NCI-H345 treated with DMSO at 0.1 percent for 48 hours (cell line): ENCODE measurements around the gene MGMT.

Experiments
- DNase-seq: peaks from one replicate; lab custom pipeline; 2025; ENCODE audit not compliant: unreplicated experiment; lab: John Stamatoyannopoulos, UW

The MGMT gene

DNA sequence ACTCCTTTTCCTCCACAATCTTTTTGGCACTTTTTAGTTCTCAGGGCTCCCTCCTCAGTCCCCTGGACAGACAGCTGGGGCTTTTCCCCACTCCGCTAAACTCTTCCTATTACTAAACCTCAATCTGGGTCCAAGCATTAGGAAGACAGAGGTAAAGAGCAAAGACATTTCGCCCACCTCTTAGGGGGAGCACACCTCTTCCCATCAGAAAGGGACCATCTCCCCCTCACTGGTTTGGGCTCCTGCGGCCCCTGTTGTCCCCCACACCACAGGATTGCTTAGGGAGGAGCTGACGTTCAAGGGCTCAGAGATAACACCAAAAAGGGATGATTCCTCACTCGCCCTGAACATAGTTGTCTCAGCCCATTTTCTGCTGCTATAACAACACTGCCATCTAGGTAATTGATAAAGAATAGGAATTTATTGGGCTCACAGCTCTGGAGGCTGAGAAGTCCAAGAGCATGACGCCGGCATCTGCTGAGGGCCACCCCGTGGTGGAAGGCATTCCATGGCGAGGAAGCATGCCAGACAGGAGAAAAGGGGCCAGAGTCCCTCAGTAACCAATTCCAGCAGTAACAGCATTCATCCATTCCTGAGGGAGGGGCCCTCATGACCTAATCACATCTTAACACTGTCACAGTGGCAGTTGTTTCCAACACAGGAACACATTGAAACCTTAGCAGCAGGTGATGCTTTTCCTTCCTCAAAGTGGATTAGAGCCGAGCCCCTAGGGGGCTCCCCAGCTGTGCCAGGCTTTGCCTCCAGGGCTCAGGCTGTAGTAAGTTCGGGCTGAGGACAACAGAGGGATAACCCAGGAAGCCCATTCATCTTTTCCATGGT lies 287.4 kb downstream of the MGMT start:
- DNase-seq = peak; percentile 9

DNA sequence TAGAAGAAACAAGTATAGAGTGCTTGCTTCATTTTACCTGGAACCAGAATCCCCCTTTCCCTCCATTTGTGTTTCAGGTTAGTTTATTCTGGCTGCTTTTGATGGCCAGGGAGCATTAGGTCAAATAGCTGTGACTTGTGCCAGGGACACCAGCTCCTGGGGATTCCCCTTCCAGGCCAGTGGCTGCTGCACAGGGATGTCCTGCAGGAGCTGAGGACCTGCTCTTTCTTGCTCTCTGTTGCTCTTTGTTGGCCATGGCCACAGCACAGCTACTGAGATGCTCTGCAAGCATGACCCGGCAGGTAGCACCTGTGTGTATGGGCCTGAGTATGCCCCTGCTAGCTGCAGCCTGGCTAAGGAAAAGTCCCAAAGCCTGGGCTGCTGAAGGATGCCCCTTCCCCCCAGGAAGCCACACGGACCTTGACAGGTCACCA lies 288.1 kb downstream of the MGMT start:
- DNase-seq = no peak

DNA sequence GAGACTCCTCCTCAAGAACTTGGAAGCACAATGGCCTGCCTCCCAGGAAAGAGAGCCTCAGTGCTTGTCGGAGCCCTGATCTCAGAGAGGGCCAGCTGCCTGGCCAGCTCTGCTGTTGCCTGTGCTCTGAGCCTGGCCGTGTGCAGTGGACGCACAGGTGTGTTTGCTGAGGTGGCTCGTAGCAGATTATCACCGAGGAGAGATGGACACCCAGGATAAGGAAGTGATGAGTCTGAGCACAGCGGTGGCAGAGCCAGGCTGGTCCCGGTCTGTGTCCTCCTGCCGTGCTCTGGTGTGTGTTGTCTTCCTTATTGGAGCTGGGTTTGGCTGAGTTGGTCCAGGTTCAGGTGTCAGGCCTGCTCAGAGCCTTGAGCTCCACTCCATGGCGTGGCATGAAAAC lies 288.6 kb downstream of the MGMT start:
- no peak for DNase-seq

DNA sequence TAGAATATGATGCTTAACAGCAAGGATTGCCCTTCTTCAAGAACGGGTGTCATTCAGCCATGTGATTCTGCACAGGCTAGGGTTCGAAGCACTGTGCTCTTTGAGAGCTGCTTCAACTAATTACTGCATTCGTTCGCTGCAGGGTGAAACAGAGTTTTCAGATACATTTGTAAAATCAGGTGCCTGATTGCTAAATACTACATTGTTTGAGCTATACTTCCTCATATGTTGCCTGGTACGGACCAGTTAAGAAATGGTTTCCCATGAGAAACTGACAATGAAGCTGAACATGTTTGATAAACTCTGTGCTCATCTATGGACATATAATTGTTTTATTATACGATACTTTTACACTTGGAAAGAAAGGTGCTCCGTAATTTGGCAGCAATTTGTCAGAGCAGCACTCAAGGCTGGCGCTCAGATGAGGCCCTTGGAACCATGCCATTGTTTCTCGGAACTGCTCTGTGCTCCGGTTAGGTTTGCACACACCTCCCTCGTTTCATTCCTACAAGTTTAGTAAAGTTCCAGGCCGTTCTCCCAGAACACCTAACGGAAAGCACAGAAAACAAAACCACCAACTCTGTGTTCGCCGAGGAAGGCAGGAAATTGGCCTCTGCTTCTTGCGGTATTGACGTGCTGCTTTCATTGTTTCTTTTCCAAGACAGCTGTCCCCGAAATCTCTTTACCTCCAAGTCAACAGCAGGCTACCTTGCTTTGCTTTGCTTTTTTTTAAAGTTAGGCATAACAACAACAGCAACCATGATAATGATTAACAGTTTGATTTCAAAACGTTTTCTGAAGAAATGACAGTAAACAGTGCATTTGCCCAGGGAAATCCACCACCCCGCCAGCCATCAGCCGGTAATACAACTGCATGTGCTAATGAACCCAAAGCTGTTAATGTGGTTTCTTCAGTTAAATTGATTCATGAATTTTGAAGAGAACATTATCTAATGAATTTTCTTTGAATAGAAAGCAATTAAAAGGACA lies 290.2 kb downstream of the MGMT start:
- peak; percentile 5 for DNase-seq

DNA sequence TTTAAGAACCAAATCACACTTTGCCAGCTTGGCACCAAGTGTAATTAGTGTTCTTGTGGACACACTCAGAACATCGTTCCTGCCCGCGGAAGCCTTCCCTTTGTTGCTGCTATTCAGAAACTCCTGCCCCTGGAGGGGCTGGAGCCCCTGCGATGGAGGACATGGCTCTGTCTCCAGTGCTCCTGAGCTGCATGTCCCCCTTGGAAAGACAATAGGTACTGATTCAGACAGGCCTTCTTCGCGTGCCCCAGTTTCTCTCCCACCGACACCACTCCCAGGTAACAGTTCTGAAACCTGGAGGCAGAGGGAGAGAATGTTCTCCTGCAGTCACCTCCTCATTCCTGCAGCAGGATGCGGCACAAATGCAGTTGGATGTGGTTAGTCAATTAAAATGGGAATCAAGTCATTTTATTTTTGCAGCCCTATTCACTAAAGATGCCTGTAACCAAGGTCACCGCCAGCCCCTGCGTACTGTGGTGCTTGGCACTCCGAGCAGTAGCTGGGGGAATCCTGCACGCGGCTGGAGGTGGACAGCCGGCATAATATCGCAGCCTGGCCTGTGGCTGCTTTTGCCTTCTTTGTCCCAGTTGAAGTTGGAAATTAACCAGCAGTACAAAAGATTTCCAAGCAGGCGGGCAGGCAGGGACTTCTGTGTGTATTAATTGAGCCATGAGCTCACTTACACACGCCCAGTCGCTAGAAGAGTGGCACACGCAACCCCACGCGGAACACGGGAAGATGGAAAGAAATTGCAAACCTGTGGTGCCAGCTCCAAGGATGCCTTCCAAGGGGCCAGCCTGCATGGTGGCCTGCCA lies 291.4 kb downstream of the MGMT start:
- DNase-seq = no peak

DNA sequence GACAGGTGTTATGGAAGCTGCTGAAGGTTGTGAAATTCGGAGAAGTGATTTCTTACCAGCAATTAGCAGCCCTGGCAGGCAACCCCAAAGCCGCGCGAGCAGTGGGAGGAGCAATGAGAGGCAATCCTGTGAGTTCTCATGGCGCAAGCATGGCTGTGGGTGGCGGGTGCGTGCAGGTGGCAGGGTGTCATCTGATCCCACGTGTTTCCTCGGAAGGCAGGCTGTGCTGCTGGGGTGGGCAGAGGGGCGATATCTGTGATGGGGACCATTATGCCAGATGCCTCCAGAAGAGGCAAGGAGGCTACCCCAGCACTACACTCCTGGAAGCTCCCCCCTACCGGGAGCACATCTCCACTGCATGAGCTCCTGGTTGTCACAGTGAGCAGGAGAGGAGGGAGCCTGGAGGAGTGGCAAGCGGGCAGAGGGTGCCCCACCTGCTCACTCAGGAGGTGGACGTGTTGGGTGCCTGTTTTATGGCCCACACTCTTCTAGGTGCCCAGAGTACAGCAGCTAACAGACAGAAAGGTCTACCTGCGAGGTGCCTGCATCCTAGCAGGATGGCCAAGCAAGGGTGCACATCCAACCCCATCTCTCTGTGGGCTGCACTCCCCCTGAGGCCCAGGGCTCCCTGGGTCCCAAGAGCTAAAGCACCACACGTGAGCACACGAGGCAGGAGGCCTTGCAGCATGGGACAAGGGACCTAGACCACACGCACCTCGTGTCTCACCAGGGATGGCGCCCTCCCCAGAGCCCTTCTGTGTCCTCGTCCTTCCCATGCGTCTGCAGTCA lies 292.4 kb downstream of the MGMT start:
- DNase-seq = no peak

DNA sequence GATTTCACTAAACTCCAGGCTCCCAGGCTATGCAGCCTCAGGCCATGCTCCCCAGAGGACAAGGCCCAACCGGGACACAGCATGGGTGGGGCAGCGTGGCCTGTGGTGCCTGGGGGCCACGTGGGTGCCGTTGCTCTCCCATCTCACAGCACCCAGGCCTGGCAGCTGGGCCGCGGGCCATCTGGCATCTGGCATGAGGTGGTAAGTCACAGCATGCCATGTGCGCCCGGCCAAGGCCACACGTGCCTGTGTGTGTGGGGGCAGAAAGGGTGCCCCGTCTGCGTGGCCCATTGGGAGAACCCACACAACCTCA lies 292.9 kb downstream of the MGMT start:
- DNase-seq = no peak

DNA sequence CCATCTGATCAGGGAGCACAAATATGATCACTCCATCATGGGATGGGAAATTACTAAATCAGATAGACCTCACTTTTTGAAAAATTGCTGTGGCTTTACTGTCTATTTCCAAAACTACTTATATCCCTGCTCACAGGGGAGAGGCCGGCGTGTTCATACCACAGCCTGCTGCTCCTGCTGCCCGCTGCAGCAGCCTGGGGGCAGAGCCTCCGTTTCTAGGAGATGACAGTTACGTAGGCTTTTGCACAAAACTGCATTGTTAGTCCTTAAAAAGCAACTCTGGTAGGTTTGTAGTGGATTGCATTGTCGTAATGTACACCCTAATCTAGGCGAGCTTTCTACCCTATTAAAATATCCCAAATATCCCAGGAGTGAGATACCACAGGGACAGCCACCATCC lies 293.4 kb downstream of the MGMT start:
- DNase-seq = no peak

DNA sequence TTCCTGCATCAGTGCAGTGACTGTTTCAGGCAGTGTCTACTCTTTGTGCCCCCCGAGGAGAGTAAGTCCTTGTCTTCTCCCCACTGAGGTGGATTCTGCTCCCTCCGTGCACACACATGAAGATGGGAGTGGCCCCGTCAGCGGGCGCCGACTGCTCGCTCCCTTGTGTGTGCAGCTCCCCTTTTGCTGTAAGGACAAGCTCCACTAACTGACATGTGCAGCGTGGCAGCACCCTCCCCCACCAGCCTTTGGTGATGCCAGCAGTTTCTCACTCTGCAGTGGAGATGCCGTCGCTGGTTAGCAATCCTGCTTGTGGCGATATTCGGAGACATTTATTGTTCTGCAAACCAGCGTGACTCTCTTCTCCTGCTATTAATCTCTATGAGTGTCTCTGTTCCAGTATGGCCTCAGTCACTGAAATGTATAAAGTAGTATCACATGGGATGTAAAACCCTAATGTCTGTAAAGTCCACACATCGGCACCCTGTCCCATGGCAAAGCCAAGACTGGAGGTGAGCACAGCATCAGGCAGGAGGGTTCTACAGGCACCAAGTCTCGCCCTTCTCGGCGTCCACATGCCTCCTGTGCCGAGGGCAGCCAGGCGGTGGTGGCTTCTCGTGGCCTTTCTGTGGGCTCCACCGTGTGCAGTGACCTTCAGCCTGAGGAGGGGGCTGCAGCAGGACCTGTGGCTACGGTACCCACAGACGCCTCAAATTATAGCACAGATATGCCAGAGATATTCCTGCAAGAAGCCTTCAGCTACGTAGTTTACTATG lies 294.3 kb downstream of the MGMT start:
- DNase-seq = no peak

DNA sequence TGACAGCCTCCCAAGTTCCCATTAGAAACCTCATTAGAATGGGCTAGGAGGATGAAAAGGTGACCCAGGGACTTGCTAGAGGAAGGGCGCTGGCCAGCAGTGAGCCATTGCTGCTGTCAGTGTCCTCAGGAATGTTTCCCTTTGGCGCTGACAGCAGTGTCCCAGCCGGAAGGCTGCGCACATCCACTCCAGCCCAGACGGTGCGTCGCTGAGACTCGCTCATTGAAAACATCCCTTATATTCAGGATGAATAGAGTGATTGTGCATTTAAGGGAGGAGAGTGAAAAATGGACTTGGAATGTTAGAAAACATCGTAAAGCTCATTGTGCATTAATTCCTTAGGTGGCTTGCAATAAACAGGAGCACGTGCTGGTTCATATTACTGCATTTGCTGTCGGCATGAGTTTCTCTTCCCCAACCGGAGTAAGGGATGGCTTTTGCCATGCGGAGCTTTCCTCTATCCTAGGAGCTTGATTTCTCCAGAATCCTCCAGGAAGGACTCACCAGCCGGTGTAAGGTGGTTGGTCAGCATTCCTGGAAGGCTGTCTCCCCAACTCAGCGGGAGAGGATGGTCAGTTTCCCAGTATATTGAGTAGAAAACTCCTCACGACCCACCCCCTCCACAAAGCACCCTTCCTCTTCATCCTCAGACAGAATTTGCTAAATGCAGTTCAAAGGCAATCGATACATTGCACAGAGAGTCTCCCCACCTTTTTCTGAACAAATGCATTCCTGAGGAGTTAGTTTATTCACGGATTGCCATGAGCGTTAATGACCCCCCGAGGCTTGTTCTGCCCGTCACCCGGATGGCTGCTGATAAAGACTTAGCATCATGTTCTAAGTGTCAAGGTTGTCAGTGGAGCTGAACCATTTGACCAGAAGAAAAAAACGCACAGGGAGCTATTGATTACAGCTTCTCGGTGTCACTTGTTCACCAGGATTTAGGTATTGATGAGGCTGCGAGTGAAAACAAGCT lies 295.2 kb downstream of the MGMT start:
- DNase-seq = no peak

DNA sequence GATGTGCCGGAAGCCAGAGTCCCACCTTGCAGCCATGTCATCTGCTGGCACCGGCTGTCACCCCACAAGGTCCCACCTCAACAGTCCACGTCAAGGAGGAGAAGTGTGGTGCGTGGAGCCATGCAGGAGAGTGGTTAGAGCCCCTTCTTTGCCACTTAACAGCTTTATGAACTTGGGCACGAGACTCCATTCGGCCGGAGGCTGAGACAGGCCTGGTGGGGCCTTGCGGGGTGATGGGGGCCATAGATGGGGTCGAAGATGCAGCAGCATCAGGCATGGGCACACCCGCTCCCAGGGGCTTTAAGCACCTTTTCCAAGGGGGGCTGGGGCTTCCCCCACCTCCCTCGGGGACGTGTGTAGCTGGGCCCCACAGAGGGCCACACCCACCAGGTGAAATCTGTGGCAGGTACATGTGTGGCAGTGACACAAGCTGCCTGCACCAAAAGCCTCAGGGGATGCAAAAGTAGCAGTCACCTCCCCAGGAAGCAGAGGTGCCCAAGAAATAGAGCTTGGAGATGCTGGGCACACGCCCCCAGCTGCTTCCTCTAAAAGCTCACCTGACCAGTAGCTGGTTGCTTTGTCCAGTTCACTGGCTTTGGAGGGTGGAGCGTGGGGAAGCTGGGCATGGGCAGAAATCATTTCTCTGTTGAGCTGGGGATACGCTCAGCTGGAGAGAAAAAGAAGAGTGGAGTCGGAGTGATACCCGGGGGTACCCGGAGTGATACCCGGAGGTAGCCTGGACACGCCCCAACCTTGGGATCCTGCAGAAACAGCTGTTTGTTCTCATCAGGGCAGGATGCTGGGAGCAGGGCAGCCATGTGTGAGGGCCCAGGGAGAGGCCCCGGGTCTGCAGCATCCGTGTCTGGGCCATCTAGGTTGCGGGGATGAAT lies 297.2 kb downstream of the MGMT start:
- DNase-seq = no peak

DNA sequence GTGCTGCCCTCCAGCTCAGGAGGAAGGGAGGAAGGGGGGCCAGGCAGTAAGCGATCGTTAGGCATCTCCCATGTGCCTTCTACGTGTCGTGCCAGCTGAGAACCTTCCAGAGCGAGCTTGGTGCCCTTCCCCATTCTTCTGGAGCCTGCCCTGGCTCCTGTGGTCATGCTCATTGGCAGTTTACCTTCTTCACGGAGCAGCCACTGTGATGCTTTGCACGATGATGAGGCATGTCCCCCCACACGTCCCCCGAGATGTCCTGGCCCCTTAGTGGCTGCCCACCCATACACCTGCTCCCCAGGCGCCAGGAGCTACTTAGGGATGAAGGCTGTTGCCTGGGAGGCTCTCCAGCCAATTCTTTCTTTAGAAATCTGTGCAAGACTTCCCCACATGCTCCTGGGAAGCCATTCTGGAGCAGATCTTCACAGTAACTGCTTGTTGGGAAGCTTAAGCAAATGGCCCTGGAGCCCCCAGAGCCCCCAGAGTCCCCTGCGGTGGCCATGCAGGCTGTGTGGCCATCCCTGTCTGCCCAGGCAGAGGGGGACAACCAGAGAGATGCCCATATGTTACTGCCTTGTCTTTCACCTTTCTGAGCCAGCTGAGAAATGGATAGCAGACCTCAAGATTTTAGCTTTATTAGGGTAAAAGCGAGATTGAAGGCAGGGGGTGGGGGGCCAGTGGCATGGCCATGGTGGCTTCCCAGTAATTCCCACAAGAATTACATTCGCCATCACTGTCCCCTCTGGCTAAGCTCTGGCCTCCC lies 298.0 kb downstream of the MGMT start:
- no peak for DNase-seq

DNA sequence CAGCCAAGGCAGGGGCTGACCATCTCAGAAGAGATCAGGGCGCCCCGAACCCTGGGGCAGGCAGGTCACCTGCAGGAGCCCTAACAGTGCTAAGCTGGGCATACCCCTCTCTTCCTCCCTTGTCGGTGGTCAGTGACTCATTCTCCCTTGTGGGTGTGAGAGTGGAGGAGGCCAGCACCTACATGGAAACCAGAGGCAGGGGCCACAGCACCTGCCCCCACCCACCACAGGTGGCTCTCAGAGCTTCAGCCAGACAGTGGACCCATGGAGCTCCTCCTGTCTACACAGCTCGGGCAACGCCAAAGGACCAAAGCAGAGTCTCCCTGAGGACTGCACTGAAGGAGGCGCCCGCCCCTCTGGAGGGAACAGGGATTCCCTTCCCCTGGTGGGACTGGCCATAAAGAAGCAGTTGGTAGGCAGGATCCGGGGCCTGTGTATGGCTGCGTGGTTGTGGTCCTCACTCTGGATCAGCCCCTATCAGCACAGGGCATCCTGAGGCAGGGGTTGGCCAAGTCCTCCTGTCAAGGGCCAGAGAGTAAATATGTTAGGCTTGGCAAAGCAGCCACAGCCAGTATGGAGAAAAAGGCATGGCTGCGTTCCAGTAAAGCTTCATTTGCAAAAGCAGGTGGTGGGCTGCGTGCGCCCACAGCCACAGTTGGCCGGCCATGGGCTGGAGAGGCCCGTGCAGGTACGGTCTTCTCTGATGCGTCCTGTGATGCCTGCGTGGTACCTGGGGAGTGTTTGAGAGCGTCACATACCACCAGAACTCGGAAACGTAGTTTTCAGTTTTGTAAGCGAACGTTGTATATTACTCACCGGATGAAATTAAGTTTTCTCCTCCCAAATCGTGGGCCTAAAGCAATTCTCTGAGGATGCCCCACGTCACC lies 298.9 kb downstream of the MGMT start:
- DNase-seq = no peak

DNA sequence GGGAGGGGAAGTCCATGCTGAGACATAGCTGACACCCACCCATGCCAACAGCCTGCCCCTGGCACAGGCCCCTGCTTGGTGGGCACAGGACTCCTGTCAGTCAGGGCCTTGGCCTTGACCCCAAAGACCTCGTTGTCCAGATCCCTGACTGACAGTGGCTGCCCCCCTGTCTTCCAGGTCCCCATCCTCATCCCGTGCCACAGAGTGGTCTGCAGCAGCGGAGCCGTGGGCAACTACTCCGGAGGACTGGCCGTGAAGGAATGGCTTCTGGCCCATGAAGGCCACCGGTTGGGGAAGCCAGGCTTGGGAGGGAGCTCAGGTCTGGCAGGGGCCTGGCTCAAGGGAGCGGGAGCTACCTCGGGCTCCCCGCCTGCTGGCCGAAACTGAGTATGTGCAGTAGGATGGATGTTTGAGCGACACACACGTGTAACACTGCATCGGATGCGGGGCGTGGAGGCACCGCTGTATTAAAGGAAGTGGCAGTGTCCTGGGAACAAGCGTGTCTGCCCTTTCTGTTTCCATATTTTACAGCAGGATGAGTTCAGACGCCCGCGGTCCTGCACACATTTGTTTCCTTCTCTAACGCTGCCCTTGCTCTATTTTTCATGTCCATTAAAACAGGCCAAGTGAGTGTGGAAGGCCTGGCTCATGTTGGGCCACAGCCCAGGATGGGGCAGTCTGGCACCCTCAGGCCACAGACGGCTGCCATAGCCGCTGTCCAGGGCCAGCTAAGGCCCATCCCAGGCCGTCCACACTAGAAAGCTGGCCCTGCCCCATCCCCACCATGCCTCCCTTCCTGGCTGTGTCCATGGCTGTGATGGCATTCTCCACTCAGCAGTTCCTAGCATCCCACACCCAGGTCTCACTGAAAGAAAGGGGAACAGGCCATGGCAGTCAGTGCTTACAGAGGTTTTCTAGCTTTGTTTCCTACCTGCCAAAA lies 299.8 kb downstream of the MGMT start:
- no peak for DNase-seq

DNA sequence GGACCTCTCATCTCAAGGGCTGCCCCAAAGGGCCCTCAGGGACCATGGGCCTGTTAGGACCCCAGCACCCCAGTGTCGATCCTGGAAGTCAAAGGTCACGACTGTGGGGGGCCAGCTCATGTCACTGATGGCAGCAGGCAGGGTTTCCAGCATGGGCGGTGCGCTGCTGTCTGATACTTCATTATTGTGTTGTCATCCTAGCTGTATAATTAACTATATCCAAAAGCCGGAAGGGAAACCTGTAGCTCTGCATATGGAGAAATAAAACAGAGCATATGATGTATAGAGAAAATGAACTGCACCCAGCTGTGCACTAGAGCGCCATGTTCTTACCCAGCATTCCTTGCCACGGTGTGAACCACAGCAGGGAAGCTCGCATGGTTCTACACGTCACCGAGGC lies 300.7 kb downstream of the MGMT start:
- no peak for DNase-seq
